HepG2 (cell line): ENCODE results near the gene C1GALT1. TPM values are rescaled to one million over a fixed set of nuclear protein-coding genes. Genes with fewer than 3 reads are reported as not detected.

Experiments used
- ADNP ChIP-seq: sonication (generic); formaldehyde crosslinking; IDR thresholded peaks from 2 replicates; pipeline ENCODE4 v1.4.0; 2020; ENCODE audit warnings: missing genetic modification reagents
- ARNTL ChIP-seq: sonication (generic); formaldehyde crosslinking; IDR thresholded peaks from 2 replicates; pipeline ENCODE4 v1.4.0; 2020; ENCODE audit warnings: mild to moderate bottlenecking, missing genetic modification reagents
- ELF3 ChIP-seq: IDR thresholded peaks from 2 replicates; pipeline ENCODE4 v1.6.1; 2016; ENCODE audit warnings: missing genetic modification reagents, missing compliant biosample characterization
- HBP1 ChIP-seq: IDR thresholded peaks from 2 replicates; pipeline ENCODE4 v1.6.1; 2016; ENCODE audit warnings: low read depth, control low read depth
- NFYC ChIP-seq: IDR thresholded peaks from 2 replicates; pipeline ENCODE4 v1.6.1; 2016; ENCODE audit warnings: missing genetic modification reagents, missing compliant biosample characterization
- RFXANK ChIP-seq: IDR thresholded peaks from 2 replicates; pipeline ENCODE4 v1.6.1; 2016
- RORA ChIP-seq: sonication (generic); formaldehyde crosslinking; IDR thresholded peaks from 2 replicates; pipeline ENCODE4 v1.5.0; 2020; ENCODE audit warnings: mild to moderate bottlenecking, missing genetic modification reagents, moderate library complexity
- SMAD3 ChIP-seq: sonication (generic); formaldehyde crosslinking; IDR thresholded peaks from 2 replicates; pipeline ENCODE4 v1.4.0; 2020; ENCODE audit warnings: missing genetic modification reagents
- STAT5B ChIP-seq: sonication (generic); formaldehyde crosslinking; IDR thresholded peaks from 2 replicates; pipeline ENCODE4 v1.4.0; 2020; ENCODE audit warnings: missing genetic modification reagents
- ZBTB2 ChIP-seq: sonication (generic); formaldehyde crosslinking; IDR thresholded peaks from 2 replicates; pipeline ENCODE4 v1.8.0; 2022; ENCODE audit warnings: low read depth, missing genetic modification reagents
- ZBTB49 ChIP-seq: sonication (generic); formaldehyde crosslinking; IDR thresholded peaks from 2 replicates; pipeline ENCODE4 v1.4.0; 2020; ENCODE audit warnings: missing genetic modification reagents, borderline replicate concordance
- ZBTB7A ChIP-seq: sonication (generic); formaldehyde crosslinking; IDR thresholded peaks from 2 replicates; pipeline ENCODE4 v1.8.0; 2022; ENCODE audit warnings: mild to moderate bottlenecking, missing genetic modification reagents
- ZNF280D ChIP-seq: sonication (generic); formaldehyde crosslinking; IDR thresholded peaks from 2 replicates; pipeline ENCODE4 v1.5.1; 2020; ENCODE audit warnings: mild to moderate bottlenecking, missing genetic modification reagents
- polyA plus RNA-seq, 8 experiments: library from polyadenylated mRNA; depleted of rRNA in 3 of 8; stranded (reverse) in 7 of 8; unstranded in 1 of 8; fragments of >200 nt; fragmentation: Illumina TruSeq in 4 of 8; extraction: Trizol in 4 of 8; gene quantifications; 2 replicates each; pipeline versions ENCODE4 v1.2.1 to v1.2.3, GENCODE V29; 2011 to 2016; ENCODE audit warnings: low read depth in 4 of 8, missing spikeins in 1 of 8, mixed read lengths in 1 of 8; ENCODE audit not compliant: insufficient read depth in 1 of 8
- total RNA-seq, 5 experiments: library from RNA; depleted of rRNA; stranded (reverse); fragments of >200 nt; fragmentation: Illumina TruSeq; extraction: Trizol; gene quantifications; 2 replicates each; pipeline ENCODE4 v1.2.3, GENCODE V29; 2016; ENCODE audit warnings: low read depth in 1 of 5
- TF ChIP-seq, protein P1 (sequence below): sonication (generic); formaldehyde crosslinking; IDR thresholded peaks from 2 replicates; pipeline ENCODE4 v1.4.0; 2020; ENCODE audit warnings: missing genetic modification reagents

Gene C1GALT1
- total and polyA plus RNA-seq, 2 of the 13 experiments (the other 11 are each of a cell fraction or from before 2014, with no cell fraction given): 57.1 to 65.9 TPM

DNA sequence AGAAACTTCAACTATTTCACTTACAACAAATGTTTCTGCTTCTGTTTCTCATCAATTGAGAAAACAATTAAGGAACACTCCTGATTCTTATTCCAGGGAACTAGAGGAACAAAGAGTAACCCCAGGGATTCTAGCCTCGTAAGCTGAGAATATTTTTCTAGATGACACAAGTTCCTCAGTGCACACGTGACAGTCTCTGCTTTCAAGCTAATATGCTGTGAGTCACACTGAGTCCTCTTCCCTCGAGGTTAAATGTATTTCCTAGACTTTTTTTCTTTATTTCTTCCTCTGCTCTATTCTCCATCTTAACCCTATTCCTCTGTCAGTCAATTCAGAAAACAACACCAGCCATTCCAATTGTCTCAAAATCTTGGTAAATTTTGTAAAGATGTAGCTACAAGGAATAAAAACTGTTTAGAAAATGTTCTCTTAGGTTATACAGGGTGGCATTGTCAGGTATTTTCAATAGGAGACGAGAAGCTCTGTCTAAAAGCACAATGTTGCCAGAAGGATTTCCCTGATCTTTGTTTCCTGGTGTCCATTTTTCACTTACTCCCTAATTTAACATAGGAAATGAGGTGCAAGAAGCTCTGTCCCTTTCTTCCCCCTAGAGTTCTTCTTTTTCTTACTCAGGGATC lies 5.8 kb upstream of the C1GALT1 start (continued):
- TF ChIP-seq, protein P1, sequence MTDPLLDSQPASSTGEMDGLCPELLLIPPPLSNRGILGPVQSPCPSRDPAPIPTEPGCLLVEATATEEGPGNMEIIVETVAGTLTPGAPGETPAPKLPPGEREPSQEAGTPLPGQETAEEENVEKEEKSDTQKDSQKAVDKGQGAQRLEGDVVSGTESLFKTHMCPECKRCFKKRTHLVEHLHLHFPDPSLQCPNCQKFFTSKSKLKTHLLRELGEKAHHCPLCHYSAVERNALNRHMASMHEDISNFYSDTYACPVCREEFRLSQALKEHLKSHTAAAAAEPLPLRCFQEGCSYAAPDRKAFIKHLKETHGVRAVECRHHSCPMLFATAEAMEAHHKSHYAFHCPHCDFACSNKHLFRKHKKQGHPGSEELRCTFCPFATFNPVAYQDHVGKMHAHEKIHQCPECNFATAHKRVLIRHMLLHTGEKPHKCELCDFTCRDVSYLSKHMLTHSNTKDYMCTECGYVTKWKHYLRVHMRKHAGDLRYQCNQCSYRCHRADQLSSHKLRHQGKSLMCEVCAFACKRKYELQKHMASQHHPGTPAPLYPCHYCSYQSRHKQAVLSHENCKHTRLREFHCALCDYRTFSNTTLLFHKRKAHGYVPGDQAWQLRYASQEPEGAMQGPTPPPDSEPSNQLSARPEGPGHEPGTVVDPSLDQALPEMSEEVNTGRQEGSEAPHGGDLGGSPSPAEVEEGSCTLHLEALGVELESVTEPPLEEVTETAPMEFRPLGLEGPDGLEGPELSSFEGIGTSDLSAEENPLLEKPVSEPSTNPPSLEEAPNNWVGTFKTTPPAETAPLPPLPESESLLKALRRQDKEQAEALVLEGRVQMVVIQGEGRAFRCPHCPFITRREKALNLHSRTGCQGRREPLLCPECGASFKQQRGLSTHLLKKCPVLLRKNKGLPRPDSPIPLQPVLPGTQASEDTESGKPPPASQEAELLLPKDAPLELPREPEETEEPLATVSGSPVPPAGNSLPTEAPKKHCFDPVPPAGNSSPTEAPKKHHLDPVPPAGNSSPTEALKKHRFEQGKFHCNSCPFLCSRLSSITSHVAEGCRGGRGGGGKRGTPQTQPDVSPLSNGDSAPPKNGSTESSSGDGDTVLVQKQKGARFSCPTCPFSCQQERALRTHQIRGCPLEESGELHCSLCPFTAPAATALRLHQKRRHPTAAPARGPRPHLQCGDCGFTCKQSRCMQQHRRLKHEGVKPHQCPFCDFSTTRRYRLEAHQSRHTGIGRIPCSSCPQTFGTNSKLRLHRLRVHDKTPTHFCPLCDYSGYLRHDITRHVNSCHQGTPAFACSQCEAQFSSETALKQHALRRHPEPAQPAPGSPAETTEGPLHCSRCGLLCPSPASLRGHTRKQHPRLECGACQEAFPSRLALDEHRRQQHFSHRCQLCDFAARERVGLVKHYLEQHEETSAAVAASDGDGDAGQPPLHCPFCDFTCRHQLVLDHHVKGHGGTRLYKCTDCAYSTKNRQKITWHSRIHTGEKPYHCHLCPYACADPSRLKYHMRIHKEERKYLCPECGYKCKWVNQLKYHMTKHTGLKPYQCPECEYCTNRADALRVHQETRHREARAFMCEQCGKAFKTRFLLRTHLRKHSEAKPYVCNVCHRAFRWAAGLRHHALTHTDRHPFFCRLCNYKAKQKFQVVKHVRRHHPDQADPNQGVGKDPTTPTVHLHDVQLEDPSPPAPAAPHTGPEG (CRISPR knock-in tag): no peak
- TF ChIP-seq SMAD3 (CRISPR knock-in tag) (peak; percentile 3; the same call in 1 of the 2 replicates), ARNTL (CRISPR knock-in tag) (0 out of 2 replicates have a peak, but pooled peaks have one; percentile 47), RFXANK (CRISPR knock-in tag) (no peak), ZNF280D (CRISPR knock-in tag) (0 out of 2 replicates have a peak, but pooled peaks have one; percentile 57), ZBTB2 (0 out of 2 replicates have a peak, but pooled peaks have one; percentile 9), RORA (CRISPR knock-in tag) (no peak), HBP1 (CRISPR knock-in tag) (peak; percentile 14; the same call in 1 of the 2 replicates), ZBTB49 (no peak), ELF3 (CRISPR knock-in tag) (0 out of 2 replicates have a peak, but pooled peaks have one; percentile 43), ADNP (CRISPR knock-in tag) (no peak), STAT5B (no peak), NFYC (CRISPR knock-in tag) (no peak), ZBTB7A (CRISPR knock-in tag) (no peak)
